GM21360 (cell line): Measurements from ENCODE around the gene SLC9A3.
"Not testable (repeated sequence)": the region's sequence is repeated elsewhere in the genome, so short reads cannot be mapped to it uniquely, and the experiment has no call there.

Source experiments
- ATAC-seq: cut with Tn5 transposase; IDR thresholded peaks from one replicate; pipeline ENCODE4 v1.9.1; 2021; ENCODE audit warnings: mild to moderate bottlenecking, moderate library complexity; ENCODE audit not compliant: unreplicated experiment

SLC9A3 gene

DNA sequence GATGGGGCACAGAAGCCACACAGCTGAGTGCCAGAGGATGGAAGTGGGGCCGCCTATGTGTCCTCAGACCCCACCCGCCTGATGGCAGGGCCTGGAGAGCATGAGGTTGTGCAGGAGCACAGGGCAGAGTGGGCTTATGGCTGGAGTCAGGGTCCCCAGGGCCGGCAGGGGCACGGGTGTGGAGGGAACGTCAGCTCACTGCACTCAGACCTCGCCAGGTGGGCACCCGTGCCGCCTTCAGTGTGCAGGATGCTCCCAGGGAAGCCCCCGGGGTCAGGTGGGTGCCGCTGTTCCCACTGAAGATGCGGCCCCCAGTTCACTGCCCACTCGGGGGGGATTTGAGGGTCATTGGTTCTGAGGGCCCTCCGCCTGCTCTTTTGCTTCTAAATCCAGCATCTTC, 46.4 kb downstream of the SLC9A3 start:
- ATAC-seq: no peak

DNA sequence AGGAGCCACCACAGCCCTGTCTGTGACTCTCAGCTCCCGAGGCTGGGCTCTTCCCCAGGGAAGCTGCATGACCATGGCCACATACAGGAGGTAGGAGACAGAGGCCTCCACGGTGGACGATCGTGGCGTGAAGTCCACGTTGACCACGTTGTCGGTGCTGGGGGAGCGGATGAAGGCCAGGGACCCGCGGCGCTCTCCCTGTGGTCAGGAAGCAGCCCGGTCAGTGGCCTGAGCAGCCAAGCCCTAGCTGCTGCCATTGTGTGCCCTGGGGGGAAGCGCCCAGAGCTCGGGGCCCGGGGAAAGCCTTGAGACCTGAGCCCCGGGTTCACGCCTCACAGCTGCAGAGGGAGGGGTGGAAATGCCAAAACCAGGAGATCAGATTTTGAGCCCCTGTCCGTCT, 47.0 kb downstream of the SLC9A3 start:
- no peak for ATAC-seq

DNA sequence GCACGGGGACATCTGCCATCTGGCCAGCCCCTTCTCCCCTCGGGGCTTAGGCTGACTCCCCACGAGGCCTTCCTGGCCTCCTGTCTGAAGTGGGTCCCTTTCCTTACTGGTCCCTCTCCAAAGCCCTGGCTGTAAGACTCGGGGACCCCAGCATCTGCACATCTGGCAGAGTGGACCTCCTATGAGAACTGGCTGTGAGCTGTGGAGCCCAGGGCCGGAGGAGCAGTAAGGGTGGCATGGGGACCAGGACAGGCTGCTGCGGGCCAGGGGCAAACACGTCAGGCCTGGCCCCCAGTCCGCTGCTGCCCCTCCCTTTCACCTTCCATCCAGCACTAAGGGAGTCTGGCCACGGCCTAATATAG, 47.5 kb downstream of the SLC9A3 start:
- ATAC-seq: no peak

DNA sequence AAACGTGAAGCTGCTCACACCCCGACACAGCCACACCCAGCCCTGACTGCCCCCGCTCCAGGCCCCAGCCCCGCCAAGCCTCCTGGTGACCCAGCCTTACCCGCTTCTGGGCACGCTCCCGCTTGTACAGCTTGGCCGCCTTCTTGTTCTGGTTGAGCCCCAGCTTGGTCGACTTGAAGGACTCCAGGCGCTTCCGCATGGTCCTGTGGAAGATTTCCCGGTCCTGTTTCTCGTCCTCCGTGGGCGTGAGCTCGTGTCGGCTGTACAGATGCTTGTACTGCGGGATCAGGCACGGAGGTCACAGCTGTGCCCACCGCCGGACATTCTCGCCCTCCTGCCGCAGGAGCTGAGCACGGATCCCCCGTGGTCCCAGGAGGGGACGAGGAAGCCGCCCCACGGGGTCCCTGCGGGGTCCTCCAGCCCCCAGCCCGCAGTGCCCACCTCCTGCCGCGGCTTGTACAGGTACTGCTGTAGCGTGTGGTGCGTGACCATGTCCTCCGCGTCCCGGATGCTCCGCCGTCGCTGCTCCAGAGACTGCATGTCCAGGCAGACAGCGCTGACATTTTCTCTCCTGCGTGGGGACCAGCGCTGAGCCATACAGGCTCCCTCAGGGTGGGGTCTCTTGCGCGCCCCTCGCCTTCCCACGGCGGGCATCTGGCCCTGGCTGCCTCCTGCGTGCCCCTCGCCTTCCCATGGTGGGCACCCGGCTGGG, 48.0 kb downstream of the SLC9A3 start:
- ATAC-seq: no peak

DNA sequence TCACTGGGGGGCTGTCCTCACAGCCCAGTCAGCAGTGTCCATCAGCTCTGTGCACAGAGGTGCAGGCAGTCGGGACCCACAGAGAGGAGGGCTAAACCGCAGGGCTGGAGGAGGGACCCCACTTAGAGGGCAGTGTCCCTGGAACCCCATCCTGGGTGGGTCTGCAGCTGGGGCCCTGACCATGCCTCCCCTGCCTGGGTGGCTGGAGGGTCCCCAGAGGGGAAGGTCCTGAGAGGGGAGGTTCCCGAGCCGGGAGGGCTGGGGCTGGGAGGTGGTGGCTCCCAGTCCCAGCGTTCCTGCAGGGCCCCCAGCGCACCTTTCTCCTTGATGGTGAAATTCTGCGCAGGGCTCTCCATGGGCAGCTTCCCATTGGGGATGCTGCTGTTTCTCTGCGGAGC, 48.5 kb downstream of the SLC9A3 start:
- no peak for ATAC-seq

DNA sequence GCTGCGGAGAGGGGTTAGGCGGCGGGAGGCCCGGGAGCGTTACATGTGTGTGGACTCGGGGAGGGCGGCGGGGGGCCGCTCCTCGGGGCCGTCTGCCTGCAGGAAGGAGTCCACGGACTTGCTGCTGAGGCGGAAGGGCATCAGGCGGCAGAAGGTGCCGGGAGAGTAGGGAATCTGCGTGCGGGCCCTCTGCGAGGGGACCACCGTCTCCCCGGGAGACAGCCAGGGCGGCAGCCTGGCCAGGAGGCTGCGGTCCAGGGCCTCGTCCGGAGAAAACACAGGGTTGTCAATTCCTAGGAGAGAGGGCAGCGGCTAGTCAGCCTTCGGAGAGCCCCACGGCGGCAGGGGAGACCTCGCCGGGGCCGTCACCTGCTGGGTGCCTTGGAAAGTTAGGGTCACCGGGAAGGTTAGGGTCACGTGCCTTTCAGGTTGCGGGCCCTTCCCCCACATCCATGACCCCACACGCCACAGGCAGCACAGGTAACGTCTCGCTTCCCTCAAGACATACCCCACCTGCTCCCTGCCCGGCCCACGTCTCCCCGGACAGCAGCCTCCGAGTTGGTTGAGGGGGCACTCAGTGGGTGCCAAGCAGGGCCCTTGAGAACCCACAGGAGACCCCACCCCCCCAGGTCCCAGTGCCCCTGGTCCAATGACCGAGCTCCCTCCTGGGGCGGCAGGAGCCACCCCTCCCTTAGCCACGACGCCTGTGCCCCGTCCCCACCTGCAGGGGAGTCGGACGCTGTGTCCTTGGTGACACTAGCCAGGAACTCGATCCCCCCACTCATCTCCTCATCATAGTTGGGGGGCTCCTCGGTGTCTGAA, 49.2 kb downstream of the SLC9A3 start:
- ATAC-seq: no peak

DNA sequence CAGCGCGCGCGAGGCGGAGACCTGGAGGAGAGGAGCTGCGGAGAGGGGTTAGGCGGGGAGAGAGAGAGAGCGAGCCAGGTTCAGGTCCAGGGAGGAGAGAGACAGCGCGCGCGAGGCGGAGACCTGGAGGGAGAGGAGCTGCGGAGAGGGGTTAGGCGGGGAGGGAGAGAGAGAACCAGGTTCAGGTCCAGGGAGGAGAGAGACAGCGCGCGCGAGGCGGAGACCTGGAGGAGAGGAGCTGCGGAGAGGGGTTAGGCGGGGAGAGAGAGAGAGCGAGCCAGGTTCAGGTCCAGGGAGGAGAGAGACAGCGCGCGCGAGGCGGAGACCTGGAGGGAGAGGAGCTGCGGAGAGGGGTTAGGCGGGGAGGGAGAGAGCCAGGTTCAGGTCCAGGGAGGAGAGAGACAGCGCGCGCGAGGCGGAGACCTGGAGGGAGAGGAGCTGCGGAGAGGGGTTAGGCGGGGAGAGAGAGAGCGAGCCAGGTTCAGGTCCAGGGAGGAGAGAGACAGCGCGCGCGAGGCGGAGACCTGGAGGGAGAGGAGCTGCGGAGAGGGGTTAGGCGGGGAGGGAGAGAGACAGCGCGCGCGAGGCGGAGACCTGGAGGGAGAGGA, 49.9 kb downstream of the SLC9A3 start:
- ATAC-seq: not testable (repeated sequence)

DNA sequence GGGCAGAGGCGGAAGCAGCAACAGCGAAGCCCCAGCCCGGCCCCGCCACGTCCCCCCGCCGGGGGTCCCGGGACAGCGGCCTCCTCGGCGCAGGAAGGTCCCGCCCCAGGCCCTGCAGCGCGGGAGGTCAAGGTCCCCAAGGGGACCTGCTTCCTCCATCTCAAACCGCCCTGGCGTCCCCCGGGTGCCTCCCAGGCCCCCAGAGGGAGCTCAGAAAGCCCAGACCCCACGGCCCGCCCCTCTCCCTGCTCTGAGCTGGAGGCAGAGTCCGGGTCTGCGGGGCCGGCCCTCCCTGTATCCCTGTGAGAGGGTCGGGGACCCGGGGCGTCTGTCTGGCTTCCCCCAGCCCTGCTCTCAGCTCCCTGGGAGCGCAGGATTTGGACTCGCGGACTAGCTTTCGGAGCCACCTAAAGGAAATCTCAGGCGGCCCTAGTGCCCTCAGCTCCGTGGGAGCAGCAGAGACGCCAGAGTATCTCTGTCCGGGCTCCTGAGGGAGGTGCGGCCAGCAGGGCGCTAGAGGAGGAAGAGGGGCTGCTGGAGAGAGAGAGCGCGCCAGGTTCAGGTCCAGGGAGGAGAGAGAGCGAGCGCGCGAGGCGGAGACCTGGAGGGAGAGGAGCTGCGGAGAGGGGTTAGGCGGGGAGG, 50.6 kb downstream of the SLC9A3 start:
- ATAC-seq: peak; percentile 12

DNA sequence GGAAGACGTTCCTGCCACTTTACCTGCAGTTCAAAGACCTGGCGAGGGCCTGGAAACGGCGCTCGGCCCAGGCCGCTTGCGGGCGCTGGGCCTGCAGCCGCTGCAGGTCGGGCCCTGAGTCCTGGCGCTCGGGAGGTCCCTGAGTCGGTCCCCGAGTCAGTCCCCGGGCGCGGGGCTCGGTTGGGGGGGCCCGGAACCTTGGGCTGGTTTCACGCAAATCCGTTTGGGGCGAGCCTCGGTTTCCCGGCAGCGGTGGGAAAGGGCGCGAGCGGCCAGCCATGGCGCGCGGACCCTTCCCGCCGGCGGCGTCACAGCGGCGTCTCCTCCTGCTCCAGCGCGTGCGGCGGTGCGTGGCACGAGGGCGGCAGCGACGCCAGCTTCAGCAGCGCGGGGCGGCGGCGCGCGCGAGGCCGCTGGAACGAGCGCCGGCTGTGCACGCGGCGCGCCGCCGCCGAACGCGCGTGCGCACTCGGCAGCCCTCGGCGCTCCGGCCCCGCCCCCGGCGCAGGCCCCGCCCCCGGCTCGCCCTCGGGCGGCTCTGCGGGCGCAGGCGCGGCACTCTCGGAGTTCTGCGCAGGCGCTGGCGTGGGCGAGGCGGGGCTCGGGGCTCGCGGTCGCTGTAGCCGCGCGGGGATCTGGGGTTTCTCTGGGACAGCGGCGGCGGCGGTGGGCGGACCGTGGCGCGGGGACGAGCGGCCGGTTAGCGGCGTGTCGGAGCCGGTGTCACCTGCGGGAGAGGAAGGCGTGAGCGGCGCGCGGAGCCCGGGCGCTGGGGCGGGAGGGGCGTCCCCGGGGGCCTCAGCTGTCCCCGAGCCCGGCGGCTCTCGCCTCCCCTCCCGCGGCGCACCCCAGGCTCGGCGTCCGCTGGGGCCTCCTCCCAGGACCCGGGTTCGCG, 51.3 kb downstream of the SLC9A3 start:
- peak; percentile 67 for ATAC-seq

DNA sequence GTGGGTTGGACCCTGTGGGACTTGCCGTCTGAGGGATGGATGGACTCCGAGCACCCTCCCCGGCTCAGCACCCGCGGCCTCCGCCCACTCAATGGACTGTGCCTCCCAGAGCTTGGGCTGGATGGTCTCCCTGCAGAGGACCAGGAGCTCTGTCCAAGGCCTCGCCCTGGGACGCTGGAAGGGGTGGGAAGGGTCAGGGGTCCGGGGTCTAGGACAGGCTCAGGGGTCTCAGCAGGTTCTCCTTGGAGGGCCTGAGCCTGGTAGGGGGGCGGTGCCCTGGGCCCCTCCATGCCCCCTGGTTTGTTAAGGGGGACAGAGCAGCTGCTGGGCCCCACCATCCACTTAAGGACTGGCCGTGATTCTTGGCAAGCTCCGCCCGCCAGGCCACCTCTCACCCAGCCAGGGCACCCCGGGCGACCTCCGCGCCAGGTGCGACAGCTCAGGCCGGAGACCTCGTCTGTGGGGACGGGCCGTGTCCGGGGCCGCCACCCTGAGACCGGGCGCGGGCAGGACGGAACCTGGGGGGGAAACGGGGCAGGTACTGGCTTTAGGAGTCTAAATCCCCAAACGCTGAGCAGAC, 52.1 kb downstream of the SLC9A3 start:
- ATAC-seq: peak; percentile 15

DNA sequence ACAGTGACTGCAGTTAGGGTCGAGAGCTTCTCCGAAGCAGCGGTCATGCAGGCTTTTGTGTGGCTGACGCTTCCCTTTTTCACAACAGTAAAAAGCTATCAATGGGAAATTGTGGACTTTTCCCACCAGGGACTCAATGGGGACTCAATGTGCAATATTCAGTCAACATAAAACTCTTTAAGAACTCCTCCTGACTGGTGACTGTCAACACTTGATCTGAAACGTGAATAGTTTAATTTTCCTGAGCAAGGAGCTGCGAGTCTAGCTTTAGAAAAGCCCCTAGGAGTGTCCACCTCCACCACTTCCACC, 52.5 kb downstream of the SLC9A3 start:
- no peak for ATAC-seq

DNA sequence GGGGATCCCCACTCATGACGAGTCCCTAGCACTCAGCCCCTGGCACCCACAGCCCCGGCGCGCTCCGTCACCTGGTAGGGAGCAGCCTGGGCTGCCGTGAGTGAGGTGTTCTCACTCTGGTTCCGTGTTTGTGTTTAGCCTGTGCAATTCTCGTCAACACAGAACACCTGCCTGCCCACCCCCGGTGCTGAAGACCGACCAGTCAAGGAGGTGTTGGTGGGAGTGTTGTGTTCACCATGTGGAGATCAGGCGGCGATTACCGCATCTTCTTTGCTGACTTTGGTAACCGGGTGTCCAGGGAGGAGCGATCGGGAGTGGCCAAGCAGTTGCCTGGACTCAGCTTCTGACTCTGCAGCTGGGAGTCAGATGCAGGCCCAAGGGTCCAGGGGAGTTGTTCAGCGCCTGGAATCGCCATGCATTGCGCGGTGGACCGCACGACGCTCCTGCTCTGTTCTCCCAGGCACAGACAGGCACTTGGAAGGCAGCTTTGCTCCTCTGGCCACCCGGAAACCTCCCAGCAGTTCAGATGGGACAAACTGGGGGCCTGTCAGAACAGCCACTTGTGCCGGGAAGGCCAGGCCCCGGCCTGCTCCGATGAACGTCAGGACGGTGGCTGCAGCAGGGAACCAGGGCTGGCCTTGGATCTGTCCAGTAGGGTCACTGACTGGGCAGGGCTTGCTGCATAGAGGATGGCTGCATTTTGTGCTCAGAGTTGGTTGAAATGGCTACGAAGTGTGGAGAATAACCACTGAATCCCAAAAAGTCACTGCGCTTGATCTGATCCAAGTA, 53.1 kb downstream of the SLC9A3 start:
- ATAC-seq: no peak

DNA sequence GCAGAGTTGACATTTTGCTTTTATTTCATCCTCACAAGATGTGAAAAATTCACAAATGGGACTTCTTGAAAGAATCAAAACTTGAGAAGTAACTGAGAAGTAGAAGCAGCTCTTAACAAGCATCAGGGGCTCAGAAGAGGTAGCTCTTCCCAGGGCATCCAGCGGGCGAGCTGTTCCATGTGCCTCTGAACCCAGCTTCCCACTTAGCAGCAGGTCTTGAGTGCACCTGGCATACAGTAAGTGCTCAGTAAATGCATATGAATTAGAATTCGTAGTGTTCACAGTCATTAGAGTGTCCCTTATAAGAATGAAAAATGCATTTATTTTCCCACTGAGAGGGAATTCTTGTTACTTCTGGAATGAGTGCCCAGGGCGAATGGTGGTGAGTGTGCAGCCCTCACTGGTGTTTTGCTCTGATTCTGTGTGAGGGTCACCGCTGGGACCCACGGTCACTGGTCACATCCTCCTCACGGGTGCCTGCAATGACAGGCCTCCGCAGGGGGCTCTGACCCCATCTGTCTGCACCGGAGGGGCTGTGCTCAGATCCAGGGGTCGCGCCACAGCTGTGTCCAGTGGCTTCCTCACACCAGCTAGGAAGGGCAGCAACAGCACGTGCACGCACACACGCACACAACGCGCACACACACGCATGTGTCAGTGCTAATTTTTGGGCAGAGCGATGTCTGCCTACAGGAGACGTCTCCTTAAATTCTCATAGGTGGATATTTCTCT, 54.3 kb downstream of the SLC9A3 start:
- no peak for ATAC-seq

DNA sequence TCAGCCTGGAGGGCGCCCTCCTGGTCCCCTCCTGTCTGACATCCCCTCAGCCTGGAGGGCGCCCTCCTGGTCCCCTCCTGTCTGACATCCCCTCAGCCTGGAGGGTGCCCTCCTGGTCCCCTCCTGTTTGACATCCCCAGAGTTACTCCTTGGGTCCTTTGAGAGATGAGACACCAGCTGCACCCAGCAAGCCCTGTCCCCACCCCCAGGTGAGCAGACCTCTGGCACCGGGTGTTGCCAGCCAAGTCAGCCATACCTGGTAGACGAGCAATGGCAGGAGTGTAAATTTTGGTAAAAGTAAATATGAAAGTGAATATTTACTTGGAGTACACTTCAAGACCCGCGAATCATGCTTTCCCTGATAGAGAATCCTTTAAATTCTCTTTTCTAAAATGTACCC, 55.8 kb downstream of the SLC9A3 start:
- ATAC-seq: no peak

DNA sequence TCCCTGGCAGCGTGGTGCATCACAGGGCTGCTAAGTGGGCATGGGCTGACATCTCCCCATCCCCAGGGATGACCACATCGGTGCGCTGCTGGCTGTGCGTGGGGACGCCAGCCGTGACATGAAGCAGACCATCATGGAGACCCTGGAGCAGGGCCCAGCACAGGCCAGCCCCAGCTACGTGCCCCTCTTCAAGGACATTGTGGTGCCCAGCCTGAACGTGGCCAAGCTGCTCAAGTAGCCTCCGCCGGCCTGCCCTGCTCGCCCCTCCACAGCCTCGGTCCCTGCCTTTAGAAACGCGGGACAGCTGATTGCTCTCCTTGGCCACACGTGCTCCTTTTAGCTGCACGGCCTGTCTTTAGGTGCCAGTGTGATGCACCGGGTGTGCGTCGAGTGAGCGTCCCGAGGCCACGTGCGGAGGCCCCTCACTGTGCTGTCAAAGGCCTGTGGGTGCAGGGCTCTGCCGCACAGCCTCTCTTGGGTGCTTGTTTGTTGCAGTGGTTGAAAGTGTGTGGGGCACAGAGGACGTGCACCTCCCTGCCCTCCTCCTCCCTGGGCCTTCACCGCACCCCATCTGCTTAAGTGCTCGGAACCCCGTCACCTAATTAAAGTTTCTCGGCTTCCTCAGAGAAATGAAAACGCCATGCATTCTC, 57.5 kb downstream of the SLC9A3 start:
- no peak for ATAC-seq

DNA sequence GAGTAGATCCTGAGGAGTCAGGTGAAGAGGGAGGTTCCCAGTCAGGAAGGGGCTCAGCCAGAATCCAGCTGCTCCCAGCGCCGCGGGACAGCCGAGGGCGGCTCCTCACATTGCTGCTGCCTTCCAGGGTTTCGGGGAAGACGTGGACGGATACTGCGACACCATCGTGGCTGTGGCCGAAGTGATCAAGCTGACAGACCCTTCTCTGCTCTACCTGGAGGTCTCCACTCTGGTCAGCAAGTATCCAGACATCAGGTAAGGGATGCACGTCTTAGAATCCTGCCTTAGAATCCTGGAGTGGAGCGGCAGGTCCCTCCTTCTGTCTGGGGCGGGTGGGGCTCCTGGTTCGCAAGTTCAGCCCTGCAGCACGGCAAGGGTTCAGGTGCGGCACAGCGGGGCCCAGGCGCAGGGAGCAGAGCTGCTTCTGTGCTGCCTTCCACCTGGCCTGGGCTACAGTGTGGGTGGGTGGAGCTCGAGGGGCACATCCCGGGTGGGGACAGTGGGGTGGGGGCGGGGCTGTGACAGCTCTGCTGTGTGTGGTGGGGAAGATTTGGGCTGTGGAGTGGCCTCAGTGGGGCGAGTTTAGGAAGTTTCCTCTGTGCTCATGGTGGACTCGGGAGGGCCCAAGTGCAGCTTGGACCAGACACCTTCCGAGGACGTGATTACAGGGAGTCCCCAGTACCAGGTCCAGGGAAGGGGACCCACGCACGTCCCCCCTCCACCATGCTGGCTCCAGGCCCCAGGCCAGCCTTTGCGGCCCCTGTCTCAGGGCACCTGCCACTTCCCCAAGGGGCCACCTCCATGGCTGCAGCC, 58.5 kb downstream of the SLC9A3 start:
- no peak for ATAC-seq

DNA sequence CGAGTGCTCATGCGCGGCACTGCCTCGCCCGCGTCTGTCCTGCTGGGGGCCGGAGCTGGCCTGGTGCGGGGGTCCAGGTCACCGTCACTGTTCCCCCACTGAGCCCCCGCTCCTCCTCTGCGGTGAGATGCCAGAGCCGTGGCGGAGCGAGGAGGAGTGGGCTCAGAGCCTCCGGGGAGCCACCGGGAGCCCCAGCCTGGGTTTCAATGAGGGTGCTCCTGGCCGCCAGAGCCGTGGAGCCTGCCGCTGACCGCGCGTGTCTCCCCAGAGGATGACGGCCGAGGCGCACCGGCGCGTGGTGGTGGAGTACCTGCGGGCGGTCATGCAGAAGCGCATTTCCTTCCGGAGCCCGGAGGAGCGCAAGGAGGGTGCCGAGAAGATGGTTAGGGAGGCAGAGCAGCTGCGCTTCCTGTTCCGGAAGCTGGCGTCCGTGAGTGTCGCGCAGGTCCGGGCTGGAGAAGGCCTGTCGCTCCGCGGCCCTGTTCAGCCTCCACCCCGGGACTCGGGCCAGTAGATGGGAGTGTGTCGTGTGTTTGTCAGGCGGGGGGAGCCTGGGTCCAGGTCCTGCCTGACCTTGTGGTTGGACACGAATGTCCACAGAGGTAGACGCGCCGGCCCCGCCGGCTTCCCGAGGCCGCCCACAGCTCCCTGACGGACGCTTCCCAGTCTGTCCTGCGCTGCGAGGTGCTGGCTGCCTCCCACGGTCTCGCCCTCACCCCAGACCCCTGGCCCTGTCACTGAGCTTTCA, 59.2 kb downstream of the SLC9A3 start:
- ATAC-seq: no peak
